Nephron progenitor cell (in vitro differentiated cells): Measurements from ENCODE around the gene WDR70.
"Not testable (repeated sequence)": the region's sequence is repeated elsewhere in the genome, so short reads cannot be mapped to it uniquely, and the experiment has no call there.

ENCODE experiments used
- DNase-seq: peaks from one replicate; pipeline ENCODE4 v3.0.0; 2021
- H3K27ac Mint-ChIP-seq: 2 replicates; pipeline ENCODE4 v1.8.0; 2021; ENCODE audit warnings: mild to moderate bottlenecking, moderate library complexity, mixed read lengths
- H3K27me3 Mint-ChIP-seq: 2 replicates; pipeline ENCODE4 v1.8.0; 2021; ENCODE audit warnings: mild to moderate bottlenecking, low read depth, mixed read lengths; ENCODE audit not compliant: poor library complexity
- H3K36me3 Mint-ChIP-seq: 2 replicates; pipeline ENCODE4 v1.8.0; 2021; ENCODE audit warnings: low read depth, mixed read lengths
- H3K4me1 Mint-ChIP-seq: 2 replicates; pipeline ENCODE4 v1.8.0; 2021; ENCODE audit warnings: mixed read lengths
- H3K4me3 Mint-ChIP-seq: 2 replicates; pipeline ENCODE4 v1.8.0; 2021; ENCODE audit warnings: mild to moderate bottlenecking, moderate library complexity, mixed read lengths
- H3K9me3 Mint-ChIP-seq: 2 replicates; pipeline ENCODE4 v1.8.0; 2021; ENCODE audit warnings: mild to moderate bottlenecking, moderate library complexity, mixed read lengths
- TF ChIP-seq, protein P1 (sequence below): fragments of 200-600 bp; sonication (generic); IDR thresholded peaks from 2 replicates; pipeline ENCODE4 v1.5.0; 2021; ENCODE audit warnings: antibody characterized with exemption

The WDR70 gene

DNA sequence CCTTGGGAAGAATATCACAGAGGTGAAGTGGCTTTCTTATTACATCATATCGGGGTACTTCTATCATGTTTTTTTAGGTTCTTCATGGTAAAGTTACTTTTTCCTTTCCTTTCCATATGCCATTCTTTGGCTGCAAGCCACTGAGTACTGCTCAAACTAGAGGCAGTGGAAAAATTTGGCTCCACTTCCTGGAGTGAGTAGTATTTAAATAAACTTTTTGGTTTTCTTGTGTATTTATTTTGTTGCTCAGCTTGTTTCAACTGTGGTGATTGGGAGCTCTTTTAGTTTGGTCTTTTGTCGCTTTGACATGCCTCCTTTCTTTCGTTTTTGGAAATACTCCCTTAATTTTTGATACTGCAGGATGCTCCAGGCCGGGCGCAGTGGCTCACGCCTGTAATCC, 69.8 kb downstream of the WDR70 start:
- no peak for DNase-seq
- Mint-ChIP-seq H3K9me3 (peaks cover 73% of the 10 kb centered on the region), H3K4me1 (no peaks in the 10 kb centered on the region), H3K27ac (no peak overlapping the region), H3K27me3 (peaks cover 3% of the 10 kb centered on the region), H3K36me3 (peaks cover 94% of the 10 kb centered on the region), H3K4me3 (no peak overlapping the region)
- TF ChIP-seq, protein P1, sequence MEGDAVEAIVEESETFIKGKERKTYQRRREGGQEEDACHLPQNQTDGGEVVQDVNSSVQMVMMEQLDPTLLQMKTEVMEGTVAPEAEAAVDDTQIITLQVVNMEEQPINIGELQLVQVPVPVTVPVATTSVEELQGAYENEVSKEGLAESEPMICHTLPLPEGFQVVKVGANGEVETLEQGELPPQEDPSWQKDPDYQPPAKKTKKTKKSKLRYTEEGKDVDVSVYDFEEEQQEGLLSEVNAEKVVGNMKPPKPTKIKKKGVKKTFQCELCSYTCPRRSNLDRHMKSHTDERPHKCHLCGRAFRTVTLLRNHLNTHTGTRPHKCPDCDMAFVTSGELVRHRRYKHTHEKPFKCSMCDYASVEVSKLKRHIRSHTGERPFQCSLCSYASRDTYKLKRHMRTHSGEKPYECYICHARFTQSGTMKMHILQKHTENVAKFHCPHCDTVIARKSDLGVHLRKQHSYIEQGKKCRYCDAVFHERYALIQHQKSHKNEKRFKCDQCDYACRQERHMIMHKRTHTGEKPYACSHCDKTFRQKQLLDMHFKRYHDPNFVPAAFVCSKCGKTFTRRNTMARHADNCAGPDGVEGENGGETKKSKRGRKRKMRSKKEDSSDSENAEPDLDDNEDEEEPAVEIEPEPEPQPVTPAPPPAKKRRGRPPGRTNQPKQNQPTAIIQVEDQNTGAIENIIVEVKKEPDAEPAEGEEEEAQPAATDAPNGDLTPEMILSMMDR: no peak

GRCh38 chr5:37451991-37452390, 72.9 kb downstream of the WDR70 start:
- H3K4me1 Mint-ChIP-seq, H3K4me3 Mint-ChIP-seq, DNase-seq, H3K27ac Mint-ChIP-seq, H3K27me3 Mint-ChIP-seq: not testable (repeated sequence)
- Mint-ChIP-seq H3K36me3 (peaks cover 96% of the 10 kb centered on the region), H3K9me3 (peaks cover 64% of the 10 kb centered on the region)

- not testable (repeated sequence) for H3K27ac Mint-ChIP-seq, H3K4me1 Mint-ChIP-seq, H3K27me3 Mint-ChIP-seq, DNase-seq, H3K4me3 Mint-ChIP-seq
- peaks cover 60% of the 10 kb centered on the region for H3K9me3 Mint-ChIP-seq
- H3K36me3 Mint-ChIP-seq: peaks cover 92% of the 10 kb centered on the region
Measured at GRCh38 chr5:37453252-37453651, 74.1 kb downstream of the WDR70 start.

- H3K4me1 Mint-ChIP-seq, DNase-seq, H3K27ac Mint-ChIP-seq, H3K4me3 Mint-ChIP-seq, H3K27me3 Mint-ChIP-seq: not testable (repeated sequence)
- Mint-ChIP-seq H3K9me3 (peaks cover 51% of the 10 kb centered on the region), H3K36me3 (peaks cover 81% of the 10 kb centered on the region)
Measured at GRCh38 chr5:37454402-37455055, 75.4 kb downstream of the WDR70 start.

DNA sequence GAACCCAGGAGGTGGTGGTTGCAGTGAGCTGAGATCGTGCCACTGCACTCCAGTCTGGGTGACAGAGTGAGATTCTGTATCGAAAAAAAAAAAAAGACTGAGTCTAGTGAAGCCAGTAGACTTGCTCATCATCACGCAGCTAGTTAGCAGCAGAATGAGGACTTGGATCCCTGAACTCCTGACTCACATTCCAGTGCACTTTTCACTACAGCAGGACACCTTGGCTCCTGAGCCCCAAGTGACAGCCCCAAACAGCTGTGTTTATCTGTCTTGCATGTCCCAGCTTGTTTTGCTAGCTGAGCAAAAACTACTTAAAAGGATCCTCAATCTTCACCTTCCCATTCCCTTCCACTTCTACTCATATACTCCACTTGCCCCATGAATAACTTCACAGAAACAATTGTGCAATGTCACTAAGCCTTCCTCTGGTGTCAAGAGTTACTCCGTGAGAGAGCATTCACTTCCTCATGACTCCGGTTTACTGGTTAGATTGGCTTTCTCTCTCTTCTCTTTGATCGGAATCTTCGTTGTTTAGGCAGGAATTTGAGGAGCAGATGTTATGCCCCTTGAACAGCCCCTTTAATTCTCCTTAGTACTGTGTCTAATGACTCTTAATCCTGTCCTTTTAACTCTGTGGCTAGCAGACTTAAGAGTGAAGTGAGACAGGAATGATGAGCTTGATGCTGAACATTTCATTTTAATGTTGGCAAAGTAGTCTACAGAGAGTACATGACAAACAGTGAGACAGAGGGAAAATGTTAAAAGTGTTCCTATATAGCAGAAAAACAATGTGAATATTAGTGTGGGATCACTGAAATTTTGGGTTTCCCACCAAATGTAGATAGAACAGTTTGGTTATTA, 84.3 kb downstream of the WDR70 start:
- H3K4me3 Mint-ChIP-seq, DNase-seq, H3K27me3 Mint-ChIP-seq, H3K9me3 Mint-ChIP-seq: not testable (repeated sequence)
- H3K27ac Mint-ChIP-seq: peak overlapping the region; percentile 65
- peaks cover 27% of the 10 kb centered on the region for H3K36me3 Mint-ChIP-seq
- H3K4me1 Mint-ChIP-seq: peaks cover 14% of the 10 kb centered on the region

- H3K4me3 Mint-ChIP-seq, H3K9me3 Mint-ChIP-seq, H3K27me3 Mint-ChIP-seq, DNase-seq: not testable (repeated sequence)
- H3K36me3 Mint-ChIP-seq: peaks cover 38% of the 10 kb centered on the region
- H3K4me1 Mint-ChIP-seq: peaks cover 14% of the 10 kb centered on the region
- H3K27ac Mint-ChIP-seq: peak overlapping the region; percentile 7
Measured at GRCh38 chr5:37464581-37464980, 85.5 kb downstream of the WDR70 start.

DNA sequence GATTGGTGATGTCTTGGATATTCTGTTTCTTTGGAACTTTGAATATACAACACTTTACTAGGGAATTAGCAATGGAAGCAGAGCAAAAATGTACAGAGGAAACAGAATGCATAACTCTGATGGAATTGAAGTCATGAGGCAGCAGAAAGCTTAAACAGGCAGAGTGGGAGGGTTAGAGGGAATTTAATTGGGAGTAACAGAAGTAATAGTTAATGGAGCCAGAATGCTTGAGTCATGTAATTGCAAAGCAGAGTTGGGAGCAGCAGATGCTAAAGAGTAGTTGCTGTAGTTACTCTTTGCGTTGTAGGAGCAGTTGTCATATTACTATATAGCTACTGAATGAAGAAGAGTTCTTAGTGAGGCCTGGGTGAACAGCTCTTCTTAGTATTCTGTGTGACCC, 90.3 kb downstream of the WDR70 start:
- not testable (repeated sequence) for DNase-seq, H3K4me1 Mint-ChIP-seq, H3K27ac Mint-ChIP-seq, H3K27me3 Mint-ChIP-seq, H3K4me3 Mint-ChIP-seq
- Mint-ChIP-seq H3K36me3 (peaks cover 64% of the 10 kb centered on the region), H3K9me3 (peaks cover 20% of the 10 kb centered on the region)

- TF ChIP-seq, protein P1: no peak
- Mint-ChIP-seq H3K27ac (no peak overlapping the region), H3K27me3 (no peaks in the 10 kb centered on the region), H3K9me3 (peaks cover 20% of the 10 kb centered on the region), H3K36me3 (peaks cover 69% of the 10 kb centered on the region), H3K4me1 (no peaks in the 10 kb centered on the region), H3K4me3 (no peak overlapping the region)
- no peak for DNase-seq
Measured at GRCh38 chr5:37471666-37472197, 92.6 kb downstream of the WDR70 start.
